ENCODE data around the gene TMPRSS3. TPM values are rescaled to one million over a fixed set of nuclear protein-coding genes. Genes with fewer than 3 reads are reported as not detected.

TMPRSS3 gene
- total RNA-seq, 5 donors from 2014 or later (not counting 1 experiment from before 2014, with no cell fraction given): 1.2 to 2.4 (median 1.7) TPM

DNA sequence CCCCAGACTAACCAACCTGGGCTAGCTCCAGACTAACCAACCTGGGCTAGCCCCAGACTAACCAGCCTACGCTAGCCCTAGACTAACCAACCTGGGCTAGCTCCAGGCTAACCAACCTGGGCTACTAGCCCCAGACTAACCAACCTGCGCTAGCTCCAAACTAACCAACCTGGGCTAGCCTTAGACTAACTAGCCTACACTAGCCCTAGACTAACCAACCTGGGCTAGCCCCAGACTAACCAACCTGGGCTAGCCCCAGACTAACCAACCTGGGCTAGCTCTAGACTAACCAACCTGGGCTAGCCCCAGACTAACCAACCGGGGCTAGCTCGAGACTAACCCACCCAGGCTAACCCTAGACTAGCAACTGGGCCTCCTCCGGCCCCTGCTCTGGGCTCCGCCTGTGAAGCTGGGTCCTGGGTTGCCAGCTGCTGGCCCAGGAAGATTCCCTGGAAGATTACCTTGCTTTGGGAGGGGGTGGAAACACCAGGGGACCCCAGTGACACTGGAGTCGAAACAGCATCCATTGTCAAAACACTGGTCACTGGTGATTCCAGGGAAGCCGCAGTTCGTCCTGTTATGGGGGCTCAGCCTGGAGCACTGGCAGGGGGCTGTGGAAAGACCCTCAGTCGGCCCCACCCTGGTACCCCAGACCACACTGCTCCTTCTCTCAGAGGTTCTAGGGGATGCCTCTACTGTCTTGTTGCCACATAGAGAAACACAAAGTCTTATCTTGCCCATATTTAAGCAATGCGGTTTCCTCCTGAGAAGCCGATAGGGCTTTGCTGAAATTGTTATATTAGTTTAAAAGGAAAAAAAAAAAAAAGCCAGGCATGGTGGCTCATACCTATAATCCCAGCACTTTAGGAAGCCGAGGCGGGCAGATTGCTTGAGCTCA lies 46.2 kb downstream of the TMPRSS3 start:
- ChIA-PET POLR2A (no interaction called here), CTCF (no interaction called here)
- Histone ChIP-seq H3K4me3 (ENCODE audit: control insufficient read depth in 1 of 2, extremely low read depth in 1 of 2, low read length in 1 of 2) (no peak overlapping the region), H3K4me1 (ENCODE audit: control insufficient read depth in 1 of 2, extremely low read depth in 1 of 2, insufficient read depth in 2 of 2, low read length in 2 of 2) (no peaks in the 10 kb centered on the region), H3K36me3 (ENCODE audit: control insufficient read depth in 2 of 2, extremely low read depth in 1 of 2, insufficient read depth in 1 of 2, low read length in 1 of 2) (no peaks in the 10 kb centered on the region), H3K9me3 (no peaks in the 10 kb centered on the region), H3K27me3 (replicated peaks in 1 of 2; ENCODE audit: control insufficient read depth in 2 of 2, extremely low read depth in 1 of 2, insufficient read depth in 2 of 2, low read length in 1 of 2) (peaks cover 0 to 14% of the 10 kb centered on the region in 2 experiments), H3K27ac (ENCODE audit: low read length) (no peak overlapping the region)
- WGBS (ENCODE audit: insufficient coverage): 88% methylated on average over 6 of the region's 14 CpGs
- ATAC-seq (replicated peaks in 1 of 4) (no peak), DNase-seq (no peak)
- peaks cover 4 to 6% (median 4%) of the 10 kb centered on the region in 3 donors for H3K9me3 Mint-ChIP-seq
- H3K4me1 Mint-ChIP-seq: no peaks in the 10 kb centered on the region
- no peak overlapping the region for H3K27ac Mint-ChIP-seq
- peaks cover 0 to 4% of the 10 kb centered on the region in 2 donors for H3K27me3 Mint-ChIP-seq
- no peak overlapping the region for H3K4me3 Mint-ChIP-seq
- H3K36me3 Mint-ChIP-seq: no peaks in the 10 kb centered on the region

DNA sequence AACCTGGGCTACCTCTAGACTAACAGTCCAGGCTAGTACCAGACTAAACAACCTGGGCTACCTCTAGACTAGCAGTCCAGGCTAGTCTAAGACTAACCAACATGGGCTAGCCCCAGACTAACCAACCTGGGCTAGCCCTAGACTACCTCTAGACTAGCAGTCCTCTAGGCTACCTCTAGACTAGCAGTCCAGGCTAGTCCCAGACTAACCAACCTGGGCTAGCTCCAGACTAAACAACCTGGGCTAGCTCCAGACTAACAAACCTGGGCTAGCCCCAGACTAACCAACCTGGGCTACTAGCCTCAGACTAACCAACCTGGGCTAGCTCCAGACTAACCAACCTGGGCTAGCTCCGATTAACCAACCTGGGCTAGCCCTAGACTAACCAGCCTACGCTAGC lies 47.1 kb downstream of the TMPRSS3 start:
- H3K27me3 ChIP-seq (replicated peaks in 1 of 2; ENCODE audit: control insufficient read depth in 2 of 2, extremely low read depth in 1 of 2, insufficient read depth in 2 of 2, low read length in 1 of 2): peaks cover 0 to 18% of the 10 kb centered on the region in 2 experiments
- no peak overlapping the region for H3K4me3 Mint-ChIP-seq
- no peaks in the 10 kb centered on the region for H3K36me3 ChIP-seq (ENCODE audit: control insufficient read depth in 2 of 2, extremely low read depth in 1 of 2, insufficient read depth in 1 of 2, low read length in 1 of 2)
- peaks cover 0 to 4% of the 10 kb centered on the region in 2 donors for H3K27me3 Mint-ChIP-seq
- no peak overlapping the region for H3K27ac ChIP-seq (ENCODE audit: low read length)
- ATAC-seq (replicated peaks in 1 of 4): no peak
- no peaks in the 10 kb centered on the region for H3K9me3 ChIP-seq
- no peak overlapping the region for H3K27ac Mint-ChIP-seq
- CTCF ChIA-PET: interaction anchor here in 1 of 2 donors (0.5 kb wide), 1 partner anchor 1125 kb away, joined by 3 read pairs; no protein-coding TSS in a partner anchor
- DNase-seq: no peak
- no peaks in the 10 kb centered on the region for H3K4me1 Mint-ChIP-seq
- H3K4me1 ChIP-seq (ENCODE audit: control insufficient read depth in 1 of 2, extremely low read depth in 1 of 2, insufficient read depth in 2 of 2, low read length in 2 of 2): no peaks in the 10 kb centered on the region
- H3K36me3 Mint-ChIP-seq: no peaks in the 10 kb centered on the region
- 84% methylated on average over 2 of the region's 2 CpGs for WGBS (ENCODE audit: insufficient coverage)
- POLR2A ChIA-PET: no interaction called here
- no peaks in the 10 kb centered on the region for H3K9me3 Mint-ChIP-seq
- no peak overlapping the region for H3K4me3 ChIP-seq (ENCODE audit: control insufficient read depth in 1 of 2, extremely low read depth in 1 of 2, low read length in 1 of 2)

DNA sequence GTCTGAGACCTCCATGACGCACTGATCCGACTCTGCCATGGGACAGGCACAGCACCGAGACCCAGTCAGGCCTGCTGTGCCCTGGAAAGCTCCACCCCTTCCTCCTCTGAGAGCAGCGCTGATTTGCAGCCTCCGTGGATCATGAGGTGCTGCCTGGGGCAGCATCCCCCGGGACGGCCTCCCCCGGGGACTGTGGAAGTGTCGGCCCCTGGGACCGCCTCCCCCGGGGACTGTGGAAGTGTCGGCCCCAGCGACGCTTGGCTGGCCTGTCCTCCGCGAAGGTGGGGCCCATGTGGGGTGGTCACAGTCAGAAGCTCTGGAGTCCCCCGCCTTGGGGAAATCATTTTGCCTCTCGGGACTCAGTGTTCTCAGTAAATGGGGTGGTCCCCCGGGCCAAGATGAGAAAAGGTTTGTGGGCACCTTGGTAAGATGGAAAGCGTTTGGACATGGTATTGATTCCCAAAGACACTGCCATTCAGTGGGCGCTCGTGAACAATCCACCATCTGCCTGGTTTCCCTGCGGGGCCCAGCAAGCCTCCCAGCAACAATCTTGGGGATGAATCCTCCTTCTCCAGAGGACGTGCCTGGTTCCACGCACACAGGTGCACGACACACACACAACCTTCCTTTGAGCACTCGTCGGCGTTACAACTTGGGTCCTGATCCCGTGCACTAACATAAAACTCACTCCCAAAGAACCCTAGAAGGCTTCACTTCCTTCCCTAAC lies 48.1 kb downstream of the TMPRSS3 start:
- Histone ChIP-seq H3K4me3 (ENCODE audit: control insufficient read depth in 1 of 2, extremely low read depth in 1 of 2, low read length in 1 of 2) (no peak overlapping the region), H3K9me3 (no peaks in the 10 kb centered on the region), H3K27me3 (replicated peaks in 1 of 2; ENCODE audit: control insufficient read depth in 2 of 2, extremely low read depth in 1 of 2, insufficient read depth in 2 of 2, low read length in 1 of 2) (peaks cover 0 to 18% of the 10 kb centered on the region in 2 experiments), H3K27ac (ENCODE audit: low read length) (no peak overlapping the region), H3K36me3 (ENCODE audit: control insufficient read depth in 2 of 2, extremely low read depth in 1 of 2, insufficient read depth in 1 of 2, low read length in 1 of 2) (no peaks in the 10 kb centered on the region), H3K4me1 (ENCODE audit: control insufficient read depth in 1 of 2, extremely low read depth in 1 of 2, insufficient read depth in 2 of 2, low read length in 2 of 2) (no peaks in the 10 kb centered on the region)
- ChIA-PET POLR2A (no interaction called here), CTCF (no interaction called here)
- Mint-ChIP-seq H3K4me1 (no peaks in the 10 kb centered on the region), H3K36me3 (no peaks in the 10 kb centered on the region), H3K27ac (no peak overlapping the region), H3K4me3 (no peak overlapping the region), H3K9me3 (no peaks in the 10 kb centered on the region), H3K27me3 (no peaks in the 10 kb centered on the region)
- DNase-seq (no peak), ATAC-seq (replicated peaks in 1 of 4) (no peak)
- WGBS (ENCODE audit: insufficient coverage): 93% methylated on average over 23 of the region's 30 CpGs

DNA sequence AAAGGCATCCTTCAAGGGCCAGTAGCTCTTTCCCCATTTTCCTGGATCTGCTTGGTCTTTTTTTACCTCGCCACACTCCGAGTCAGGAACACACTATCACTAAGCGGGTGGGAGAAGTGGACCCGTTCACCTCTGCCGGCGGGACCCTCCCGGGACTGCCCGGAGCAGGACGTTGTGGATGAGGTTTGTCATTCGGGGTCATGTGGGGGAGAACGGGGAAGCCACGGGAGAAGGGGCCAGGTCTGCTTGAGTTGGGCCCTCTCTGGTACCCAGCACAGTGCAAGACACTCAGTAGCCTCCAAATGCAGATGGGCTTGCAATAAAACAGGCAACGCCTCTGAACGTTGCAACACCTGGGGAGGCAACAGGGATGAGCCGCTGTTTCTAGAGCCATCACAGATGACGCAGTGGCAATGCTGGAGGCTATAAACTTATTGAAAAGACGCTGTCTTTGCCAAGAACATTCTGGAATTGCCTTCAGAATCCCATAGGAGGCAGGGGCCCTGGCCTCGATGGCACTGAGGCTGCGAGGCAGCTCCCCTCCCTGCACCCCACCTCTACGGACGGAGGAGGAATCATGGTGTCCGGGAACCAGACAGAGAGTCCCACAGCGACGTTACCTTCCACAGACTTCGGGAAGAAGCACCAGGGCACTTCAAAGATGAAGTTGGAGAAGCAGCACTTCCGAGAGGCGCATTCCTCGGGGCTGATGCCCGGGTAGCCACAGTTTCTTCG lies 48.8 kb downstream of the TMPRSS3 start:
- no peak overlapping the region for H3K4me3 Mint-ChIP-seq
- ATAC-seq (replicated peaks in 1 of 4): no peak
- no peak overlapping the region for H3K27ac Mint-ChIP-seq
- ChIA-PET POLR2A (no interaction called here), CTCF (no interaction called here)
- no peaks in the 10 kb centered on the region for H3K9me3 ChIP-seq
- no peaks in the 10 kb centered on the region for H3K36me3 Mint-ChIP-seq
- WGBS (ENCODE audit: insufficient coverage): 92% methylated on average over 25 of the region's 30 CpGs
- peaks cover 0 to 13% of the 10 kb centered on the region in 2 experiments for H3K27me3 ChIP-seq (replicated peaks in 1 of 2; ENCODE audit: control insufficient read depth in 2 of 2, extremely low read depth in 1 of 2, insufficient read depth in 2 of 2, low read length in 1 of 2)
- DNase-seq: no peak
- H3K4me3 ChIP-seq (ENCODE audit: control insufficient read depth in 1 of 2, extremely low read depth in 1 of 2, low read length in 1 of 2): no peak overlapping the region
- no peak overlapping the region for H3K27ac ChIP-seq (ENCODE audit: low read length)
- H3K4me1 Mint-ChIP-seq: no peaks in the 10 kb centered on the region
- no peaks in the 10 kb centered on the region for H3K36me3 ChIP-seq (ENCODE audit: control insufficient read depth in 2 of 2, extremely low read depth in 1 of 2, insufficient read depth in 1 of 2, low read length in 1 of 2)
- no peaks in the 10 kb centered on the region for H3K9me3 Mint-ChIP-seq
- H3K4me1 ChIP-seq (ENCODE audit: control insufficient read depth in 1 of 2, extremely low read depth in 1 of 2, insufficient read depth in 2 of 2, low read length in 2 of 2): no peaks in the 10 kb centered on the region
- H3K27me3 Mint-ChIP-seq: no peaks in the 10 kb centered on the region

DNA sequence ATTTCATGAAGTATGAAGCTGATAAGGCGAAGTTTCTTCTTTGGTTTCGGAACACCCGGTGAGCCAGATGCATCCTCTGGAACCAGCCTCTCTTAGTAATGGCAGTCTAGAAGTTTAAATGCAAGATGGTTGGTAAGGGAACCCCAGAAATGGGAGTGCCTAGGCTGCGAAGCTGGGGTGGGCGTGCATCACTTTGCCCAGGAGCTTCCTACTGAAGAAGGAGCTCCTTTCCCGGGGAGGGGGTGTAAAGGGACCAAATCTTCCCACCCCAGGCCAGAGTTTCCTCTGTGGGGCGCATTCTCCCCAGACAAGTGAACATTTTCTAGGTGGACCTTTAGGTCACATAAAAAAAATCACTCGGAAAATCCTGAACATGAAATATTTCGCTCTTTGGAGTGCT lies 49.4 kb downstream of the TMPRSS3 start:
- Histone ChIP-seq H3K4me3 (ENCODE audit: control insufficient read depth in 1 of 2, extremely low read depth in 1 of 2, low read length in 1 of 2) (no peak overlapping the region), H3K27me3 (replicated peaks in 1 of 2; ENCODE audit: control insufficient read depth in 2 of 2, extremely low read depth in 1 of 2, insufficient read depth in 2 of 2, low read length in 1 of 2) (peaks cover 0 to 13% of the 10 kb centered on the region in 2 experiments), H3K36me3 (ENCODE audit: control insufficient read depth in 2 of 2, extremely low read depth in 1 of 2, insufficient read depth in 1 of 2, low read length in 1 of 2) (no peaks in the 10 kb centered on the region), H3K27ac (ENCODE audit: low read length) (no peak overlapping the region), H3K4me1 (ENCODE audit: control insufficient read depth in 1 of 2, extremely low read depth in 1 of 2, insufficient read depth in 2 of 2, low read length in 2 of 2) (no peaks in the 10 kb centered on the region), H3K9me3 (no peaks in the 10 kb centered on the region)
- H3K27ac Mint-ChIP-seq: no peak overlapping the region
- no peak overlapping the region for H3K4me3 Mint-ChIP-seq
- WGBS (ENCODE audit: insufficient coverage): 100% methylated on average over 3 of the region's 9 CpGs
- ChIA-PET CTCF (no interaction called here), POLR2A (no interaction called here)
- no peak for DNase-seq
- ATAC-seq (replicated peaks in 1 of 4): no peak
- H3K27me3 Mint-ChIP-seq: no peaks in the 10 kb centered on the region
- H3K9me3 Mint-ChIP-seq: no peaks in the 10 kb centered on the region
- H3K36me3 Mint-ChIP-seq: no peaks in the 10 kb centered on the region
- no peaks in the 10 kb centered on the region for H3K4me1 Mint-ChIP-seq

DNA sequence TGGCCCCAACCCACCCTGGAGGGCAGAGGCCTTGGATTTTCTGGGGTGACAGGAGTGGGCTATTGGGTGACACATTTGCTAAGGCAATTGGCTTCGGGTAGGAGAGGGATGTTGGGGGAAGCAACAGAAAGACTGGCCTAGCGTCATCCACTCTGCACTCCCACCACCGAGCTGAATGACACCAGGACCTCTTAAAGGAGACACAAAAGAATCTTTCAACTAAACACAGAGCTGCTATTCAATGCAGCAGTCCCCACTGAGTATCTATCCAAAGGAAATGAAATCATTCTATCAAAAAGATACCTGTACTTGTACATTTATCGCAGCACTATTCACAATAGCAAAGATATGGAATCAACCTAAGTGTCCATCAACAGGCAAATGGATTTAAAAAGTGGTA lies 51.2 kb downstream of the TMPRSS3 start:
- no peak overlapping the region for H3K27ac ChIP-seq (ENCODE audit: low read length)
- Mint-ChIP-seq H3K4me1 (no peaks in the 10 kb centered on the region), H3K9me3 (no peaks in the 10 kb centered on the region), H3K36me3 (no peaks in the 10 kb centered on the region), H3K27ac (no peak overlapping the region), H3K27me3 (no peaks in the 10 kb centered on the region), H3K4me3 (no peak overlapping the region)
- peaks cover 0 to 10% of the 10 kb centered on the region in 2 experiments for H3K27me3 ChIP-seq (replicated peaks in 1 of 2; ENCODE audit: control insufficient read depth in 2 of 2, extremely low read depth in 1 of 2, insufficient read depth in 2 of 2, low read length in 1 of 2)
- H3K4me1 ChIP-seq (ENCODE audit: control insufficient read depth in 1 of 2, extremely low read depth in 1 of 2, insufficient read depth in 2 of 2, low read length in 2 of 2): no peaks in the 10 kb centered on the region
- H3K36me3 ChIP-seq (ENCODE audit: control insufficient read depth in 2 of 2, extremely low read depth in 1 of 2, insufficient read depth in 1 of 2, low read length in 1 of 2): no peaks in the 10 kb centered on the region
- DNase-seq (no peak), ATAC-seq (replicated peaks in 1 of 4) (no peak)
- H3K4me3 ChIP-seq (ENCODE audit: control insufficient read depth in 1 of 2, extremely low read depth in 1 of 2, low read length in 1 of 2): no peak overlapping the region
- ChIA-PET POLR2A (no interaction called here), CTCF (no interaction called here)
- WGBS (ENCODE audit: insufficient coverage): no CpG with 5 or more reads among the region's 4 CpGs
- no peaks in the 10 kb centered on the region for H3K9me3 ChIP-seq
